Astrocyte of the spinal cord (primary cell): Measurements from ENCODE around the gene TAF1B.
"Not testable (repeated sequence)": the region's sequence is repeated elsewhere in the genome, so short reads cannot be mapped to it uniquely, and the experiment has no call there.

Experiments
- DNase-seq: peaks from one replicate; pipeline ENCODE4 v3.0.0; 2011; ENCODE audit warnings: low read depth, low spot score
- H3K4me3 ChIP-seq: 2 replicates; pipeline ENCODE4 v1.5.1; 2011; ENCODE audit warnings: low read depth, mild to moderate bottlenecking, low read length, moderate library complexity
- CTCF ChIP-seq: IDR thresholded peaks from 2 replicates; pipeline ENCODE4 v1.5.1; 2012; ENCODE audit warnings: low read depth, mild to moderate bottlenecking, low read length, inconsistent platforms
- in situ Hi-C: cut with HindIII; loops from 2 replicates; pipeline ENCODE4 v1.10.0; 2017; ENCODE audit warnings: low sequenced_read_pairs

TAF1B gene

GRCh38 chr2:9830685-9831410 is 12.4 kb upstream of the TAF1B start:
- H3K4me3 ChIP-seq, result no peak overlapping the region
- in situ Hi-C loops, result no loop called here
- no peak for TF ChIP-seq CTCF
- DNase-seq, result no peak

- in situ Hi-C loops, result no loop called here
- TF ChIP-seq CTCF, result no peak
- H3K4me3 ChIP-seq, result no peak overlapping the region
- no peak for DNase-seq
These were observed 11.6 kb upstream of the TAF1B start for GRCh38 chr2:9831670-9832069.

- in situ Hi-C loops, result no loop called here
- no peak overlapping the region for H3K4me3 ChIP-seq
- no peak for TF ChIP-seq CTCF
- DNase-seq, result no peak
These were observed 10.7 kb upstream of the TAF1B start for GRCh38 chr2:9832586-9832985.

GRCh38 chr2:9835068-9835467 is 8.2 kb upstream of the TAF1B start:
- in situ Hi-C loops, H3K4me3 ChIP-seq, DNase-seq: not testable (repeated sequence)

- no peak overlapping the region for H3K4me3 ChIP-seq
- in situ Hi-C loops, result no loop called here
- DNase-seq, result no peak
- no peak for TF ChIP-seq CTCF
These were observed 7.2 kb upstream of the TAF1B start for GRCh38 chr2:9836074-9836473.

- H3K4me3 ChIP-seq, result no peak overlapping the region
- no peak for TF ChIP-seq CTCF
- DNase-seq, result no peak
- in situ Hi-C loops, result no loop called here
These were observed 6.8 kb upstream of the TAF1B start for GRCh38 chr2:9836517-9836916.

GRCh38 chr2:9837451-9837850 is 5.8 kb upstream of the TAF1B start:
- TF ChIP-seq CTCF, result no peak
- no peak for DNase-seq
- in situ Hi-C loops, result no loop called here

More at GRCh38 chr2:9837451-9837850, 5.8 kb upstream of the TAF1B start:
- no peak overlapping the region for H3K4me3 ChIP-seq
